NCI-H82 treated with DMSO at 0.1 percent for 48 hours (cell line): ENCODE results near the gene HIVEP1.

ENCODE experiments used
- DNase-seq: peaks from one replicate; lab custom pipeline; 2025; ENCODE audit not compliant: unreplicated experiment; lab: John Stamatoyannopoulos, UW

HIVEP1 gene

GRCh38 chr6:12017263-12017662 lies 5.2 kb downstream of the HIVEP1 start:
- no peak for DNase-seq

DNA sequence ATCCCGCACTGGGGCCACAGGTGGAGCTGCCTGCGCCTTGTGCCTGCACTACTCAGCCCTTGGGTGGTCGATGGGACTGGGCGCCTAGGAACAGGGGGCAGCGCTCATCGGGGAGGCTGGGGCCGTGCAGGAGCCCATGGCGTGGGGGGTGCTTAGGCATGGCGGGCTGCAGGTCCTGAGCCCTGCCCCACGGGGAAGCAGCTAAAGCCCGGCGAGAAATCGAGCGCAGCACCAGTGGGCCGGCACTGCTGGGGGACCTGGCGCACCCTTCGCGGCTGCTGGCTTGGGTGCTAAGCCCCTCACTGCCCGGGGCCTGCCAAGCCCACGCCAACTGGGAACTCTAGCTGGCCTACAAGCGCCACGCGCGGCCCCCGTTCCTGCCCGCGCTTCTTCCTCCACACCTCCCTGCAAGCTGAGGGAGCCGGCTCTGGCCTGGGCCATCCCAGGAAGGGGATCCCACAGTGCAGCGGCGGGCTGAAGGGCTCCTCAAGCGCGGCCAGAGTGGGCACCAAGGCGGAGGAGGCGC lies 5.8 kb downstream of the HIVEP1 start:
- no peak for DNase-seq

DNA sequence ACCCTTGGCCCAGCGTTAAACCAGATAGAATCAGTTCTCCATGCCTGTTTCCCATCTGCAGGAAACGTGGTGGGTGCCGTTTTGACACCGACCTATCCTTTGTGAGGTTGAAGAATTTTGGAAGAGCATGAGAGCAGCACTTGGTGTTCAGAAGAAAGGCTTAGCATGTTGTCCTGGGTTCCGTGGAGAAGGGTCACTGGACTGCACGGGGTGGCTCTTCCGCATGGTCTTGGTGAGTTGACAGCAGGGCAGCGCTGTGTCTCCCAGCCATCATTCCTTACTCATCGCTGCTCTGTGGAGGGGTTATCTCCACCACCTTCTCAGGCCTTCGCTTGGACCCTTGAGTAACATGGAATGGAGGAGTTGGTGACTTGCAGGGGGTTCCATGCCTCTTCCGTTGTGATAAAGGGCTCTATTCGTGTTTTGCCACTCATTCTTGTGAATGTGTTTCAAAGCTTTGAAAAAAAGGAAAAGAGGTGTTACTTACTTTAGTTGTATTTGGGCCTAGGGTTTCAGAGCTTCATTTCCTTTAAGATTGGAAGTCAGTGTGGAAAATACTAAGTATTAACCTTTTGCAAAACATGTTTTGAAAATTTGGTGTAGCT lies 8.2 kb downstream of the HIVEP1 start:
- DNase-seq: no peak

GRCh38 chr6:12022481-12022880 lies 10.4 kb downstream of the HIVEP1 start:
- DNase-seq: no peak

DNA sequence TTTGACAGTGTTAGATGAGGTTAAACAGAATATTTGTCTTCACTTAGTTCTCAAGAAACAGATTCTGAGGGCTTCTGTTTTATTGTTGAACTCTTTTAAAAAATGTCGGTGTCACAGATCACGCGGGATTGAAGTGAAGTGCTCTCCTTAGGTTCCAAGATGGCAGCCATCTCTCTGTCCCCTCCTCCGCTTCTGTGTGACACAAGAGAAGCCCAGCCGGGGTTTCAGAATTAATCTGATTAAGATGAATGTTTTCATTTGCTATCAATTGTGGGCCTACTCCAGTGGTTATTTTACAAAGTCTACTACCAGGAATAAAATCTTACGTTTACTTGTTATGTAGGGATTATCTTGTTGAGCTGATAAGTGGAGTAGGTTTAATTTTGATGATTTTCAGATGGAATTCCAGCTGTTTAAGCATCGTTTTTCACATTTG lies 10.9 kb downstream of the HIVEP1 start:
- DNase-seq: no peak

GRCh38 chr6:12024216-12024615 lies 12.1 kb downstream of the HIVEP1 start:
- no peak for DNase-seq

DNA sequence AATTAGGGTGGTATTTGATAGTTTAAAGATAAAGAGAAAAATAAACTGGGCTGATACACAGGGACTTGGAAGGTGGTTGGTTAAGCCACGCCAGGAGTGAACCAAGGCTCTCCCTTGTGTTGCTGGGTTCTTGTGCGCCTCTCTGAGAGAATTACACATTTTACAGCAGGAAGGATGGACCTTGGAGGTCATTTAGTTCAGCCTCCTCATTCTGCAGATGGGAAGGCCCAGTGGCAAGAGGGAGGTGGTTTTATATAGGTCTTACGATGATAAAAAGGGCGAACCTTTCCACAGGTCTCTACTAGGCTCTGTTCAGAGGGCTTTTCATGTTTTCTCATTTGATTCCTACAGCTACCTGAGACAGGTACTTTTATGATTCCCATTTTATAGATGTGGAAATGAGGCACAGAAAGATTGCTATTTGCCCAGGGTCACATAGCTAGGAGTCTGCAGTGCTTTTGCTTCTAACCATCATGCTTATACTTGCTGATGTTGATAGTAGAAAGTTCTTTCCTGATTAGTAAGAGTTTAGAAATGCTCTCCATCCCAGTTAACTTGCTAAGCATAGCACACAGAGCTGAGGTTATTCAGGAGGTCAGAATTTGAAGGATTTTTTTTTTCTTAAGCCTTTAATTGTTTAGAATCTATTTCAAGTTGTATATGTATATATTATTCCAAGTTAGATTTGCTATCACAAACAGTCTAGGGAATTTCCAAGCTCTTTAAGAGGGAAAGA lies 12.8 kb downstream of the HIVEP1 start:
- DNase-seq: no peak

DNA sequence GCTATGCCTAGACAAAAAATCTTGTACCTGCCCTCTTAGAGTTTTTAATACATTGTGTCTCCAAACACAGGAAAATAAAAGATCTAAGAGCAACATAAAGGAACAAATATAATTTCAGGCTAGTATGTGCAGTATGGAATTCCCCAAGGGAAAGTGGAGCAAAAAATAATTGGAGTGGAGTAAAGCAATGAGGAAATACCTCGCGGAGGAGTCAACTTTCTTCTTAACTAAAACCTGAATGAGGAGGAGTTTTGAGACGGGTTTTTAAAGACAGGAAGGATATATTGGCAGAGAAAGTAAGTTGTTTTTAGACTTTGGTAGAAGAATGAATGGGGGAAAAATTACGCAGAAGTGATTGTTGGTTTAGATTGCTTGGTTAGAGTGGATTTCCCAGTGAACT lies 14.0 kb downstream of the HIVEP1 start:
- no peak for DNase-seq

GRCh38 chr6:12026833-12027232 lies 14.7 kb downstream of the HIVEP1 start:
- DNase-seq: no peak

DNA sequence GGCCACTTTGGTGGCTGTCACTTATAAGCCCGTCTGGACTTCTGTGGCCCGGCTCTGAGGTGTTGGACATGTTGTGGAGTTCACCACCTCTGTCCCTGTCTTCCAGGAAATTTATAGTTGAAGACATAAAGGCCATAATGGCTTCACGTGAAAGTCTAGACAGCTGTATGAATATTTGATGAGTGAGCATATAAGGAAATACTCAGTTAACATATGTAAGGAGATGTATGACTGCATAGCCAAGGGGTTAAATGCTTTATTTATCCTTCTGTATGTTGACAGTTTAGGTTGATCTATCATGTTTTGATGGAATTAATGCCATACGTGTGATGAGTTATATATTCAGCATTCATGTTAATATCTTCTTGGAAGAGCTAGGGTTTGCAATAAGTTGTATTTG lies 16.1 kb downstream of the HIVEP1 start:
- DNase-seq: no peak

GRCh38 chr6:12029979-12030737 lies 18.0 kb downstream of the HIVEP1 start:
- no peak for DNase-seq

GRCh38 chr6:12030993-12031550 lies 19.0 kb downstream of the HIVEP1 start:
- no peak for DNase-seq

DNA sequence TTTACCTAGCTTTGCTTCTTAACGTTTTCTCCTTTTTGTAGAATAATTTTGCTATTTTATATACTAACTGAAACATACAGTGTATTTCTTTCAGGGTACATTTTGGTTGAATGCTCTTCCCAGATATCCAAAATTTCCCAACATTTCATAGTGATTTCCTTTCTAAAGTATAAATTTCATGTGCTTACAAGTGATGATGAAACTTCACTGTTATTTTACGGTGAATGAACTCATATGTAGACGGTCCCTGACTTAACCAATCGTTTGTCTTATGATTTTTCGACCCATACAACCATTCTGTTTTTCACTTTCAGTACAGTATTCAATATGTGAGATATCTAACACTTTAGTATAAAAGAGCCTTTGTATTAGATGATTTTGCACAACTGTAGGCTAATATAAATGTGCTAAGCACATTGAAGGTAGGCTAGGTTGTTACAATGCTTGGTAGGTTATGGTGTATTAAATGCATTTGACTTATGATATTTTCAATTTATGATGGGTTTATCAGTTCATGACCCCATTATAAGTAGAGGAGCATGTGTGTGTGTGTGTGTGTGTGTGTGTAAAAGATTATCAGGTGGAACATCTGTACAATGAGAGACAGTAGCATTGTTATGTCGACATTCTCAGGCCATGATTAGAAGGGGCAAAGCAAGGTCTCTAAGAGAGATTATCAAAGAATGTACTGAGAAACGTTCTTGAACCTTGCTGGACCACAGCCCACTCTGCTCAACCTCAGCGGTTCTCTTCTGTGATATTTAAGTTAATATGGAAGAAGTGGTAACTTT lies 20.9 kb downstream of the HIVEP1 start:
- no peak for DNase-seq

DNA sequence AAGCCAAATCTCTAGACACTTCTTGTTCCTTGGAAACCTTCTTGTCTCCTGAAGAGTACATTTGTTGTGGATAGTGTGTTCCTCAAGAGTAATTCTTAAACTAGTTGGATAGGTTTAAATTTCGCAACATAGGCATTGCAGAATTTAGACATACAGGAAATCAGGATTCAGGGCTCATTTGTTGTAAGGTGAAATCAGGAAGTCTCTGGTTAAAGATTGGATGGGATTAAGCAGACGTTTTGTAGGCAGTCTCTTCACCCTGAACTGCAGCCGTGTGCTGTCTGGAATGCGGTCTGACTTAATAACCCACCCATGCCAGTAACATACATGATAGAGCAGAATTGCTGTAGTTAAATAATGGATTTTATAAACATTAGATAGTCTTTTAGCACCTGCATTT lies 21.7 kb downstream of the HIVEP1 start:
- no peak for DNase-seq

DNA sequence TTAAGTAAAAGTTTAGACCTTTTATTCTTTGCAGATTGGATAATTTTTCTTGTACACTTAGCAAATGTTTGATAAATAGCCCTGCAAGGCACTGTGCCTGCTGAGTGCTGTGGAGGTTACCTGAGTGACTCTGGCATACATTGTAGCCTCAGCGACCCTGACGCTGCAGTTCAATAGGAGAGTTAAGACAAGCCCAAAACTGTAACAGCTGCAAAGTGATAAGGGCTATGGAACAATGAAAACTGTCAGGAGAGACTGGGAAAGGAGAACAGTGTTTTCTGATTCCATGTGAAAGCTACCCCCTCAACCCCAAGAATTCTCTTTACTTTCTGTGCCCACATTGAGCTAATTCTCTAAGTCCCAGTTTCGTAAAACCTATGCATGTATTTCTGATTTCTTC lies 22.2 kb downstream of the HIVEP1 start:
- no peak for DNase-seq

DNA sequence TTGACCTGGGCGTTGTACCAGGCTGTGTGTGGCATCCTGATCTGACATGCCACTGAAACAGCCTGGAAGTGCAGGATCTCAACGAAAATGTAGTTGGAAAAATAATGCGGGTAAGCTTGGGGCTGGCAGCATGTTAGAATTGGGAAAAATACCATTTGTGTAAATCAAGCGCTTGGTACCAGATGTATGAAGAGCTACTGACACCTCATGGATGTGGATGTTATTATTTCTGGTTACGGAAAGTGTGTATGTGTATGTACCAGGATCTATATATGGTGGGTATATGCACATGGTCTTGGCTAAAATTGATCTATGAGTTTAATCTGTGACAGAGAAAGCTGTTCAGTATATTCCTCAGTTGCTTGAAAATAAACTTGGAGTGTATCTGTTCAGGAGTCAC lies 22.7 kb downstream of the HIVEP1 start:
- no peak for DNase-seq

- DNase-seq: no peak
These were observed 24.7 kb downstream of the HIVEP1 start for GRCh38 chr6:12036766-12037165.

DNA sequence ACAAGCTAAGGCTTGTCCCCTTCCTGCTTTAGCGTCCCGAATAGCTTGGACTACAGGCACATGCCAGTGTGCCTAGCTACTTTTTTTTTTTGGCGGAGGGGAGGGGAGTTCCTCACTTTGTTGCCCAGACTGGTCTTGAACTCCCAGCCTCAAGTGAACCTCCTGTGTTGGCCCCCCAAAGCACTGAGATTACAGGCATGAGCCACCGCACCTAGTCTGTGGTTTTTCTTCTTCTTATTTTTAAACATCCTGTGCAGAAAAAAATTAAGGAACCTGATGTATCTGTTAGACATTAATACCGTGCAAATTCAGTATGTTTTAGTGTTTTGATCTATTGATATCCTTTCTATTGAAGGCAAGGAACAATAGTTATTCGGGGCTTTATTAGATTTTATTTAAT lies 25.7 kb downstream of the HIVEP1 start:
- no peak for DNase-seq

- DNase-seq: no peak
These were observed 27.7 kb downstream of the HIVEP1 start for GRCh38 chr6:12039540-12040459.

GRCh38 chr6:12047304-12047703 lies 35.2 kb downstream of the HIVEP1 start:
- no peak for DNase-seq
